Adipocyte (in vitro differentiated cells): ENCODE results near the gene ERBB3.

Experiments used
- DNase-seq: peaks from one replicate; pipeline ENCODE4 v3.0.0-alpha.2; 2015; ENCODE audit warnings: low read depth
- H3K27me3 ChIP-seq: replicated peaks from 2 replicates; pipeline ENCODE4 v1.7.0; 2013; ENCODE audit warnings: mild to moderate bottlenecking, low read length, moderate library complexity; ENCODE audit not compliant: control insufficient read depth, insufficient read depth
- H3K36me3 ChIP-seq: 2 replicates; pipeline ENCODE4 v1.7.0; 2013; ENCODE audit warnings: low read length, mild to moderate bottlenecking, moderate library complexity; ENCODE audit not compliant: control insufficient read depth, insufficient read depth, severe bottlenecking
- H3K4me1 ChIP-seq: 2 replicates; pipeline ENCODE4 v1.7.0; 2013; ENCODE audit warnings: mild to moderate bottlenecking, low read length, moderate library complexity; ENCODE audit not compliant: control insufficient read depth, insufficient read depth
- H3K4me3 ChIP-seq: 2 replicates; pipeline ENCODE4 v1.7.0; 2013; ENCODE audit warnings: mild to moderate bottlenecking, low read length, moderate library complexity
- H3K9ac ChIP-seq: 2 replicates; pipeline ENCODE4 v1.7.0; 2013; ENCODE audit warnings: mild to moderate bottlenecking, low read length, moderate library complexity
- H3K9me3 ChIP-seq: 2 replicates; pipeline ENCODE4 v1.7.0; 2013; ENCODE audit warnings: mild to moderate bottlenecking, low read length, moderate library complexity; ENCODE audit not compliant: control insufficient read depth

Gene ERBB3

GRCh38 chr12:56081393-56082347 lies 1.7 kb downstream of the ERBB3 start:
- H3K4me1 ChIP-seq: peaks cover 16% of the 10 kb centered on the region
- H3K27me3 ChIP-seq: peaks cover 25% of the 10 kb centered on the region
- H3K4me3 ChIP-seq: no peak overlapping the region
- DNase-seq: no peak
- H3K36me3 ChIP-seq: no peaks in the 10 kb centered on the region
- no peak overlapping the region for H3K9ac ChIP-seq
- H3K9me3 ChIP-seq: no peaks in the 10 kb centered on the region

DNA sequence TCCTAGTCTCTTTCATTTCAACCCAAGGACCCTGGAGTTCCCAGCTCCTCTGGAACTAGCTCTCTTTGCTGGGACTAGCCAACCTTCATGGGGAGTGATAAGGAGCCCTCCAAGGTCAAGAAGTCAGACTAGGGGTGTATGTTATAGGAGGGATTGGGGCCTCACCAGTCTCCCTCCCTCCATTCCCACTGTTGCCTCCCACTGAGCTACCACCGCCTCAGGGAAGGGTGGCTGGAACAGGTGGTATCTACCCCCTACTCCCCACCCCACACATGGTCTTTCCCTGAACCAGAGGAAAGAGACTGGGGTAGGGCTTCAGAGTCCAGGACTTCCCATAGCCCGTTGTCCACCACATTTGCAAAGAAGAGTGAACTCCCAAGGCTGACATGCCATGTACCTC lies 2.4 kb downstream of the ERBB3 start:
- H3K27me3 ChIP-seq: peaks cover 25% of the 10 kb centered on the region
- no peak for DNase-seq
- no peaks in the 10 kb centered on the region for H3K9me3 ChIP-seq
- peaks cover 16% of the 10 kb centered on the region for H3K4me1 ChIP-seq
- H3K9ac ChIP-seq: no peak overlapping the region
- H3K36me3 ChIP-seq: no peaks in the 10 kb centered on the region
- H3K4me3 ChIP-seq: no peak overlapping the region

DNA sequence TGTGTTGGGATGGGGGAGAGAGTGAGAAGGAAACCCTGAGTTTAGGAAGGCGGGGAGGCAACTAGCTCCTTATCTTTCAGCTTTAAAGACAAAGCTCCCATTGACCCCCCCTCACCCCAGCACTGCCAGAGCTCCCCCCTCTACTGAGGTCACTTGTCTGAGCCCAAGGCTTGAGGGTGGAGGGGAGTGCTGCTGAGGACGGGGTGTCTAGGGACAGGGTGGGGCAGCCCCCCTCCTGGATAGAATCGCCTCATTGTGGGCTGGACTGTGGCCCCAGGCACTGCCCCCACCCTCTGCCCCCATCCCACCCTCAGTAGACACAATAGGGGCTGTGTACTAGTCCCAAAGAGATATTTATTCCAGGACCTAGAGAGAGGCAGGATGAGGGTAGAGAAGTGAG lies 3.0 kb downstream of the ERBB3 start:
- DNase-seq: no peak

GRCh38 chr12:56084958-56085543 lies 5.1 kb downstream of the ERBB3 start:
- DNase-seq: no peak
- H3K9ac ChIP-seq: no peak overlapping the region
- no peak overlapping the region for H3K4me3 ChIP-seq
- H3K27me3 ChIP-seq: peaks cover 25% of the 10 kb centered on the region
- H3K4me1 ChIP-seq: peaks cover 4% of the 10 kb centered on the region
- H3K36me3 ChIP-seq: no peaks in the 10 kb centered on the region
- no peaks in the 10 kb centered on the region for H3K9me3 ChIP-seq

More for the DNA sequence above, 3.0 kb downstream of the ERBB3 start:
- H3K9me3 ChIP-seq: no peaks in the 10 kb centered on the region
- H3K4me1 ChIP-seq: peaks cover 16% of the 10 kb centered on the region
- no peak overlapping the region for H3K4me3 ChIP-seq
- no peaks in the 10 kb centered on the region for H3K36me3 ChIP-seq
- no peak overlapping the region for H3K9ac ChIP-seq
- peaks cover 25% of the 10 kb centered on the region for H3K27me3 ChIP-seq

GRCh38 chr12:56086096-56086495 lies 6.1 kb downstream of the ERBB3 start:
- Histone ChIP-seq H3K9ac (no peak overlapping the region), H3K27me3 (peaks cover 20% of the 10 kb centered on the region), H3K36me3 (no peaks in the 10 kb centered on the region), H3K4me3 (no peak overlapping the region), H3K4me1 (no peaks in the 10 kb centered on the region), H3K9me3 (no peaks in the 10 kb centered on the region)
- no peak for DNase-seq

- Histone ChIP-seq H3K36me3 (no peaks in the 10 kb centered on the region), H3K27me3 (peaks cover 18% of the 10 kb centered on the region), H3K4me1 (no peaks in the 10 kb centered on the region), H3K9ac (no peak overlapping the region), H3K4me3 (no peak overlapping the region), H3K9me3 (no peaks in the 10 kb centered on the region)
- no peak for DNase-seq
These were observed 6.6 kb downstream of the ERBB3 start for GRCh38 chr12:56086608-56087007.

- no peaks in the 10 kb centered on the region for H3K9me3 ChIP-seq
- H3K9ac ChIP-seq: no peak overlapping the region
- no peak for DNase-seq
- no peaks in the 10 kb centered on the region for H3K4me1 ChIP-seq
- H3K4me3 ChIP-seq: no peak overlapping the region
- peaks cover 13% of the 10 kb centered on the region for H3K27me3 ChIP-seq
- no peaks in the 10 kb centered on the region for H3K36me3 ChIP-seq
These were observed 7.3 kb downstream of the ERBB3 start for GRCh38 chr12:56087220-56087619.

GRCh38 chr12:56097738-56098137 lies 17.8 kb downstream of the ERBB3 start:
- no peak overlapping the region for H3K9ac ChIP-seq
- no peaks in the 10 kb centered on the region for H3K4me1 ChIP-seq
- no peaks in the 10 kb centered on the region for H3K36me3 ChIP-seq
- no peak overlapping the region for H3K4me3 ChIP-seq
- DNase-seq: no peak
- peaks cover 44% of the 10 kb centered on the region for H3K27me3 ChIP-seq
- peaks cover 6% of the 10 kb centered on the region for H3K9me3 ChIP-seq

- Histone ChIP-seq H3K9me3 (no peaks in the 10 kb centered on the region), H3K9ac (no peak overlapping the region), H3K4me1 (peaks cover 5% of the 10 kb centered on the region), H3K4me3 (no peak overlapping the region), H3K27me3 (peaks cover 35% of the 10 kb centered on the region), H3K36me3 (no peaks in the 10 kb centered on the region)
- DNase-seq: no peak
These were observed 18.6 kb downstream of the ERBB3 start for GRCh38 chr12:56098592-56098991.

DNA sequence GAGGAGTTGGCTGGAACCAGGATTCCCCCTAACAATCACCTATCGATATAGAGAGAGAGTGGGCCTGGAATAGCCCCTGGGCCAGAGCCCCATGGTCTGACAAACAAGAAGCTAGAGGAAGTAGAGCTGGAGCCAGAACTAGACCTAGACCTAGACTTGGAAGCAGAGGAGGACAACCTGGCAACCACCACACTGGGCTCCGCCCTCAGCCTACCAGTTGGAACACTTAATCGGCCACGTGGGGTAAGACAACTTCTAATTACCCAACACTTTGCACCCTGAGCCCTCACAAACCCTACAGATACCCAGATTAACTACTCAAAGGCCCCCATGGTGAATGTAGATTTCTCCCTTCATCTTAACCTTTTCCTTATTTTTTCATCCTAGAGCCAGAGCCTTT lies 19.8 kb downstream of the ERBB3 start:
- no peaks in the 10 kb centered on the region for H3K36me3 ChIP-seq
- no peaks in the 10 kb centered on the region for H3K9me3 ChIP-seq
- no peak overlapping the region for H3K9ac ChIP-seq
- H3K4me1 ChIP-seq: peaks cover 7% of the 10 kb centered on the region
- no peak for DNase-seq
- H3K27me3 ChIP-seq: peaks cover 29% of the 10 kb centered on the region
- no peak overlapping the region for H3K4me3 ChIP-seq

DNA sequence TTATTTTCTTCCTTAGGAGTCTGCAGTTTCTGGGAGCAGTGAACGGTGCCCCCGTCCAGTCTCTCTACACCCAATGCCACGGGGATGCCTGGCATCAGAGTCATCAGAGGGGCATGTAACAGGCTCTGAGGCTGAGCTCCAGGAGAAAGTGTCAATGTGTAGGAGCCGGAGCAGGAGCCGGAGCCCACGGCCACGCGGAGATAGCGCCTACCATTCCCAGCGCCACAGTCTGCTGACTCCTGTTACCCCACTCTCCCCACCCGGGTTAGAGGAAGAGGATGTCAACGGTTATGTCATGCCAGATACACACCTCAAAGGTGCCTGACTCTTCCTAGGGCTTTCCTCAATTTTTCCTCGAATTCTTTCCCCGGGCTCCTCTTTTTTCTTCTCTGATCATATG lies 21.1 kb downstream of the ERBB3 start:
- Histone ChIP-seq H3K27me3 (peaks cover 18% of the 10 kb centered on the region), H3K9ac (no peak overlapping the region), H3K36me3 (no peaks in the 10 kb centered on the region), H3K4me1 (peaks cover 17% of the 10 kb centered on the region), H3K9me3 (no peaks in the 10 kb centered on the region), H3K4me3 (no peak overlapping the region)
- no peak for DNase-seq
